K562 (cell line): ENCODE results near the gene NR3C1. TPM values are rescaled to one million over a fixed set of nuclear protein-coding genes. Genes with fewer than 3 reads are reported as not detected.
A peak's percentile ranks its signal among the peaks of the same experiment; 100 is the strongest.

Experiments used
- C11orf30 ChIP-seq: fragments of 450-650 bp; IDR thresholded peaks from 2 replicates; pipeline ENCODE4 v1.6.1; 2016; ENCODE audit warnings: low read depth, mild to moderate bottlenecking
- ELF4 ChIP-seq: fragments of 450-650 bp; formaldehyde crosslinking; IDR thresholded peaks from 2 replicates; pipeline ENCODE4 v1.4.0; 2022; ENCODE audit warnings: missing genetic modification characterization
- GABPA ChIP-seq: fragments of 200-800 bp; sonication (Bioruptor generic); conservative IDR thresholded peaks from 2 replicates; pipeline ENCODE4 v1.6.1; 2016; ENCODE audit warnings: low read depth, missing genetic modification characterization, missing compliant biosample characterization
- HES1 ChIP-seq: fragments of 450-650 bp; IDR thresholded peaks from 2 replicates; pipeline ENCODE4 v1.6.1; 2016; ENCODE audit warnings: low read depth, mild to moderate bottlenecking, moderate library complexity
- KAT8 ChIP-seq: fragments of 450-650 bp; IDR thresholded peaks from 2 replicates; pipeline ENCODE4 v1.6.1; 2016; ENCODE audit warnings: low read depth, mild to moderate bottlenecking
- KLF13 ChIP-seq: fragments of 450-650 bp; IDR thresholded peaks from 2 replicates; pipeline ENCODE4 v1.6.1; 2016; ENCODE audit warnings: missing genetic modification characterization, low read depth, mild to moderate bottlenecking, missing compliant biosample characterization, moderate library complexity, borderline replicate concordance
- MBD1 ChIP-seq: fragments of 250-450 bp; sonication (Bioruptor Pico); IDR thresholded peaks from 2 replicates; pipeline ENCODE4 v1.8.0; 2022; ENCODE audit warnings: inconsistent platforms
- RBM15 ChIP-seq: fragments of 200-400 bp; formaldehyde crosslinking; IDR thresholded peaks from 2 replicates; pipeline ENCODE4 v1.6.1; 2018; ENCODE audit warnings: mild to moderate bottlenecking, low read length, moderate library complexity; ENCODE audit not compliant: insufficient read depth
- RFX1 ChIP-seq: fragments of 450-650 bp; IDR thresholded peaks from 2 replicates; pipeline ENCODE4 v1.6.1; 2016; ENCODE audit warnings: mild to moderate bottlenecking, moderate library complexity
- SIX5 ChIP-seq, 2 experiments: IDR thresholded peaks; 2 replicates each; pipeline ENCODE4 v1.6.1; 2011; ENCODE audit warnings: low read length in 2 of 2, borderline replicate concordance in 1 of 2, low read depth in 1 of 2, mild to moderate bottlenecking in 1 of 2, moderate library complexity in 1 of 2; ENCODE audit not compliant: insufficient read depth in 1 of 2
- UBTF ChIP-seq, 2 experiments: IDR thresholded peaks; 2 replicates each; pipeline ENCODE4 v1.6.1; 2012; ENCODE audit warnings: improper control_type of control experiment in 2 of 2, low read depth in 2 of 2, low read length in 2 of 2, borderline replicate concordance in 1 of 2
- WHSC1 ChIP-seq: IDR thresholded peaks from one replicate; pipeline ENCODE4 v1.6.1; 2012; ENCODE audit warnings: low read length, control low read depth, inconsistent platforms
- ZKSCAN3 ChIP-seq: fragments of 250-450 bp; sonication (Bioruptor Pico); IDR thresholded peaks from 2 replicates; pipeline ENCODE4 v1.4.0; 2020
- ZNF124 ChIP-seq: sonication (generic); formaldehyde crosslinking; IDR thresholded peaks from 2 replicates; pipeline ENCODE4 v1.8.1; 2022; ENCODE audit warnings: missing genetic modification reagents
- polyA plus RNA-seq, 8 experiments: library from polyadenylated mRNA; depleted of rRNA in 4 of 8; stranded (reverse) in 5 of 8; unstranded in 3 of 8; fragments of >200 nt; fragmentation: Nextera tagmentation in 2 of 8; fragmentation: Illumina TruSeq in 1 of 8; extraction: Ambion mirVana in 2 of 8; extraction: Trizol in 1 of 8; gene quantifications; 2 replicates each; pipeline versions ENCODE4 v1.2.1 to v1.2.3, GENCODE V29; 2011 to 2014; ENCODE audit warnings: inconsistent platforms in 1 of 8, missing spikeins in 1 of 8
- total RNA-seq, 7 experiments: library from RNA; depleted of rRNA in 6 of 7; stranded (reverse); fragments of >200 nt in 6 of 7; fragmentation: Illumina TruSeq in 2 of 7; extraction: Trizol in 2 of 7; gene quantifications; 2 replicates each; pipeline versions ENCODE4 v1.2.1 to v1.2.3, GENCODE V29; 2011 to 2021; ENCODE audit warnings: low replicate concordance in 1 of 7
- TF ChIP-seq, protein P1 (sequence below): sonication (generic); formaldehyde crosslinking; IDR thresholded peaks from 2 replicates; pipeline ENCODE4 v1.8.1; 2022; ENCODE audit warnings: missing genetic modification reagents
- TF ChIP-seq, protein P2 (sequence below): fragments of 450-650 bp; formaldehyde crosslinking; IDR thresholded peaks from 2 replicates; pipeline ENCODE4 v1.4.0; 2020; ENCODE audit warnings: mild to moderate bottlenecking, mixed read lengths
- TF ChIP-seq, protein P3 (sequence below): fragments of 450-650 bp; IDR thresholded peaks from 2 replicates; pipeline ENCODE4 v1.6.1; 2016; ENCODE audit warnings: borderline replicate concordance

The NR3C1 gene
- total and polyA plus RNA-seq, 9 of the 15 experiments (the other 6 are each of a cell fraction or from before 2014, with no cell fraction given) = 8.2 to 36.0 (median 15.0) TPM

DNA sequence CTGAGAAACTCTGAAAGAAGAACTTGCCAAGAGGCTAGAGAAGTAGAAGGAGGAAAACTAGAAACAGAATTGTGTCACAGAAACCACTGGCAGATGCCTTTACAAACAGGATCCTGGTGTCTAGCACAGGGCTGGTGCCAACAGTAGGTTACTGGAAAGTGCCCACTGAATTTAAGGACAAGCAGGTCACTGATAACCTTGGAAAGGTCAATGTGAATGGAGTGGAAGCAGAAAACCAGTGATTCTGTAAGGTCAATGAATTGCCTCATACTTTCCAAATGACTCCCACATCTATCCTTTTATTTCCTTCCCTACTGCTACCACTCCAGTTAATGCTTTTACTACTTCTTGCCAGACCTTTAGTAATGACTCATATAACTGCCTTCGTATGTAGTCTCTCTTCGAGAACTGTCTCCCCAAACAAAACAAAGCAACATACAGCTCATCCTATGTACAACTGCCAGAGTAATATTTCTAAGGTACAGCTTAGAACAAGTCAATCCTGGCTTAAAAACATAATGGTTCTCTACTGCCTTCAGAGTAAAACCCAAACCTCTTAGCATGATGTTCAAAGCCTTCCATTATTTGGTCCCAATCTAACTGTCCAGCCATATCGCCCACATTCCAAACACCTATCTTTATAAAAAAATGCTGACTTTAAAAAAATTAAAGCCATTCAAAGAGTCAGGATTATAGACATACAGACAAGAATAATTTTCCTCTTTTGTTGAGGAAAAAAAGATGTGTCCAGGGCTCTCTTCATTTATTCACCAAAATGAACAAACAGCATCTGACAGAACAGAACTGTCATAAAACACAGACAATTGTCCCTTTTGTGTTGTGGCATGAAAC, 52.5 kb downstream of the NR3C1 start (continued):
- TF ChIP-seq UBTF (IDR thresholded peaks at IDR 0.05; ENCODE audit: borderline replicate concordance in 1 of 2, low read depth in 2 of 2, low read length in 2 of 2) = no peak
- no peak for TF ChIP-seq ELF4 (CRISPR knock-in tag)
- no peak for TF ChIP-seq RFX1
- TF ChIP-seq, protein P1, sequence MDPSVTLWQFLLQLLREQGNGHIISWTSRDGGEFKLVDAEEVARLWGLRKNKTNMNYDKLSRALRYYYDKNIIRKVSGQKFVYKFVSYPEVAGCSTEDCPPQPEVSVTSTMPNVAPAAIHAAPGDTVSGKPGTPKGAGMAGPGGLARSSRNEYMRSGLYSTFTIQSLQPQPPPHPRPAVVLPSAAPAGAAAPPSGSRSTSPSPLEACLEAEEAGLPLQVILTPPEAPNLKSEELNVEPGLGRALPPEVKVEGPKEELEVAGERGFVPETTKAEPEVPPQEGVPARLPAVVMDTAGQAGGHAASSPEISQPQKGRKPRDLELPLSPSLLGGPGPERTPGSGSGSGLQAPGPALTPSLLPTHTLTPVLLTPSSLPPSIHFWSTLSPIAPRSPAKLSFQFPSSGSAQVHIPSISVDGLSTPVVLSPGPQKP (CRISPR knock-in tag) = no peak
- TF ChIP-seq GABPA = no peak
- no peak for TF ChIP-seq SIX5 (IDR thresholded peaks at IDR 0.05; ENCODE audit: borderline replicate concordance in 1 of 2, insufficient read depth in 1 of 2, low read depth in 1 of 2, low read length in 2 of 2)
- TF ChIP-seq, protein P2, sequence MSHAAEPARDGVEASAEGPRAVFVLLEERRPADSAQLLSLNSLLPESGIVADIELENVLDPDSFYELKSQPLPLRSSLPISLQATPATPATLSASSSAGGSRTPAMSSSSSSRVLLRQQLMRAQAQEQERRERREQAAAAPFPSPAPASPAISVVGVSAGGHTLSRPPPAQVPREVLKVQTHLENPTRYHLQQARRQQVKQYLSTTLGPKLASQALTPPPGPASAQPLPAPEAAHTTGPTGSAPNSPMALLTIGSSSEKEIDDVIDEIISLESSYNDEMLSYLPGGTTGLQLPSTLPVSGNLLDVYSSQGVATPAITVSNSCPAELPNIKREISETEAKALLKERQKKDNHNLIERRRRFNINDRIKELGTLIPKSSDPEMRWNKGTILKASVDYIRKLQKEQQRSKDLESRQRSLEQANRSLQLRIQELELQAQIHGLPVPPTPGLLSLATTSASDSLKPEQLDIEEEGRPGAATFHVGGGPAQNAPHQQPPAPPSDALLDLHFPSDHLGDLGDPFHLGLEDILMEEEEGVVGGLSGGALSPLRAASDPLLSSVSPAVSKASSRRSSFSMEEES = no peak
- TF ChIP-seq KLF13 (tag) = no peak
- TF ChIP-seq, protein P3, sequence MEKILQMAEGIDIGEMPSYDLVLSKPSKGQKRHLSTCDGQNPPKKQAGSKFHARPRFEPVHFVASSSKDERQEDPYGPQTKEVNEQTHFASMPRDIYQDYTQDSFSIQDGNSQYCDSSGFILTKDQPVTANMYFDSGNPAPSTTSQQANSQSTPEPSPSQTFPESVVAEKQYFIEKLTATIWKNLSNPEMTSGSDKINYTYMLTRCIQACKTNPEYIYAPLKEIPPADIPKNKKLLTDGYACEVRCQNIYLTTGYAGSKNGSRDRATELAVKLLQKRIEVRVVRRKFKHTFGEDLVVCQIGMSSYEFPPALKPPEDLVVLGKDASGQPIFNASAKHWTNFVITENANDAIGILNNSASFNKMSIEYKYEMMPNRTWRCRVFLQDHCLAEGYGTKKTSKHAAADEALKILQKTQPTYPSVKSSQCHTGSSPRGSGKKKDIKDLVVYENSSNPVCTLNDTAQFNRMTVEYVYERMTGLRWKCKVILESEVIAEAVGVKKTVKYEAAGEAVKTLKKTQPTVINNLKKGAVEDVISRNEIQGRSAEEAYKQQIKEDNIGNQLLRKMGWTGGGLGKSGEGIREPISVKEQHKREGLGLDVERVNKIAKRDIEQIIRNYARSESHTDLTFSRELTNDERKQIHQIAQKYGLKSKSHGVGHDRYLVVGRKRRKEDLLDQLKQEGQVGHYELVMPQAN = no peak
- TF ChIP-seq ZKSCAN3 = no peak
- TF ChIP-seq ZNF124 = no peak
- peak; percentile 83 for TF ChIP-seq C11orf30
- TF ChIP-seq KAT8 = no peak
- no peak for TF ChIP-seq WHSC1
- TF ChIP-seq HES1 = no peak
- no peak for TF ChIP-seq MBD1 (CRISPR knock-in tag)
- no peak for TF ChIP-seq RBM15
